IMR-90 (cell line): ENCODE data around the gene ARMH3. TPM values are rescaled to one million over a fixed set of nuclear protein-coding genes. Genes with fewer than 3 reads are reported as not detected.

Source experiments
- ATAC-seq: fragments of 200-7000 bp; cut with Tn5 transposase; 2 replicates; pipeline ENCODE4 v1.9.1; 2020; ENCODE audit warnings: low read depth, mild to moderate bottlenecking, moderate library complexity
- BruUV-seq: library from RNA; stranded (reverse); fragments of 400-500 nt; replicated peaks from 2 replicates; lab custom pipeline; 2021; lab: Mats Ljungman, UMichigan
- CTCF ChIA-PET: fragments of 300-600 bp; formaldehyde crosslinking; extraction: SDS; loops from one replicate; lab custom pipeline; 2021; ENCODE audit warnings: antibody characterized with exemption; lab: Yijun Ruan, JAX
- POLR2A ChIA-PET: fragments of 300-600 bp; sonication (Branson Sonifier 250); formaldehyde crosslinking; loops from one replicate; lab custom pipeline; 2022; ENCODE audit warnings: antibody characterized with exemption; ENCODE audit not compliant: unreplicated experiment; lab: Charles Lee
- DNase-seq: peaks from one replicate; pipeline ENCODE4 v3.0.0; 2013
- H2AFZ ChIP-seq: replicated peaks from 2 replicates; pipeline ENCODE3; 2013; ENCODE audit warnings: low read length, mild to moderate bottlenecking; ENCODE audit not compliant: poor library complexity
- H2AK5ac ChIP-seq: 2 replicates; pipeline ENCODE4 v1.6.1; 2013; ENCODE audit warnings: low read depth, low read length, inconsistent platforms
- H2AK9ac ChIP-seq: replicated peaks from 2 replicates; pipeline ENCODE3; 2013; ENCODE audit warnings: mild to moderate bottlenecking, low read depth, low read length, moderate library complexity; ENCODE audit not compliant: poor library complexity
- H2BK120ac ChIP-seq: 2 replicates; pipeline ENCODE4 v1.6.1; 2013; ENCODE audit warnings: low read depth, low read length, inconsistent platforms
- H2BK15ac ChIP-seq: 3 replicates; pipeline ENCODE4 v1.6.1; 2013; ENCODE audit warnings: low read depth, low read length, inconsistent platforms
- H2BK20ac ChIP-seq: 2 replicates; pipeline ENCODE4 v1.6.1; 2013; ENCODE audit warnings: low read depth, mild to moderate bottlenecking, inconsistent platforms, low read length, moderate library complexity
- H2BK5ac ChIP-seq: 2 replicates; pipeline ENCODE4 v1.6.1; 2013; ENCODE audit warnings: mild to moderate bottlenecking, low read depth, low read length, inconsistent platforms; ENCODE audit not compliant: poor library complexity, severe bottlenecking
- H3K14ac ChIP-seq: replicated peaks from 2 replicates; pipeline ENCODE4 v1.6.1; 2013; ENCODE audit warnings: low read depth, low read length, inconsistent platforms
- H3K18ac ChIP-seq: 2 replicates; pipeline ENCODE4 v1.6.1; 2013; ENCODE audit warnings: low read depth, low read length, control low read depth
- H3K23ac ChIP-seq: 2 replicates; pipeline ENCODE4 v1.6.1; 2013; ENCODE audit warnings: low read depth, low read length, inconsistent platforms
- H3K27ac ChIP-seq: 2 replicates; pipeline ENCODE4 v1.5.1; 2013; ENCODE audit warnings: mild to moderate bottlenecking, control low read depth, low read length; ENCODE audit not compliant: insufficient read depth
- H3K27me3 ChIP-seq: 2 replicates; pipeline ENCODE4 v1.6.1; 2013; ENCODE audit warnings: low read length; ENCODE audit not compliant: control insufficient read depth, insufficient read depth
- H3K36me3 ChIP-seq: 2 replicates; pipeline ENCODE4 v1.6.1; 2013; ENCODE audit warnings: low read length, mixed read lengths; ENCODE audit not compliant: control insufficient read depth, insufficient read depth
- H3K4ac ChIP-seq: 2 replicates; pipeline ENCODE4 v1.6.1; 2013; ENCODE audit warnings: low read depth, low read length, inconsistent platforms
- H3K4me1 ChIP-seq: 2 replicates; pipeline ENCODE4 v1.6.1; 2013; ENCODE audit warnings: low read length, mixed read lengths; ENCODE audit not compliant: control insufficient read depth, insufficient read depth
- H3K4me2 ChIP-seq: 2 replicates; pipeline ENCODE4 v1.6.1; 2013; ENCODE audit warnings: low read depth, mild to moderate bottlenecking, control low read depth, low read length, moderate library complexity
- H3K4me3 ChIP-seq: 2 replicates; pipeline ENCODE4 v1.5.1; 2013; ENCODE audit warnings: low read depth, mild to moderate bottlenecking, control low read depth, low read length, moderate library complexity; ENCODE audit not compliant: insufficient read depth
- H3K56ac ChIP-seq: 2 replicates; pipeline ENCODE4 v1.6.1; 2013; ENCODE audit warnings: low read length, inconsistent platforms; ENCODE audit not compliant: insufficient read depth; ENCODE audit errors: extremely low read depth
- H3K79me1 ChIP-seq, 2 experiments: 2 replicates each; pipeline ENCODE4 v1.6.1; 2013; ENCODE audit warnings: low read length in 2 of 2, inconsistent platforms in 1 of 2, low read depth in 1 of 2
- H3K9ac ChIP-seq: 2 replicates; pipeline ENCODE4 v1.6.1; 2013; ENCODE audit warnings: low read depth, low read length, control low read depth
- H3K9me1 ChIP-seq: 2 replicates; pipeline ENCODE4 v1.6.1; 2013; ENCODE audit warnings: low read length, inconsistent platforms; ENCODE audit not compliant: insufficient read depth
- H3K9me3 ChIP-seq: 2 replicates; pipeline ENCODE4 v1.6.1; 2013; ENCODE audit warnings: low read length; ENCODE audit not compliant: control insufficient read depth, insufficient read depth
- H4K20me1 ChIP-seq: 2 replicates; pipeline ENCODE4 v1.6.1; 2013; ENCODE audit warnings: low read length, inconsistent platforms; ENCODE audit not compliant: insufficient read depth
- H4K5ac ChIP-seq: 2 replicates; pipeline ENCODE4 v1.6.1; 2013; ENCODE audit warnings: mild to moderate bottlenecking, low read depth, low read length, control low read depth
- H4K8ac ChIP-seq, 2 experiments: 2 replicates each; pipeline ENCODE4 v1.6.1; 2013; ENCODE audit warnings: low read depth in 2 of 2, low read length in 2 of 2, control low read depth in 1 of 2, inconsistent platforms in 1 of 2
- H4K91ac ChIP-seq: 2 replicates; pipeline ENCODE4 v1.6.1; 2013; ENCODE audit warnings: low read depth, low read length, inconsistent platforms; ENCODE audit not compliant: insufficient read depth
- CEBPB ChIP-seq: IDR thresholded peaks from 2 replicates; pipeline ENCODE4 v1.6.1; 2012; ENCODE audit warnings: low read depth, low read length, improper control_type of control experiment
- POLR2A ChIP-seq: IDR thresholded peaks from 2 replicates; pipeline ENCODE4 v1.6.1; 2012; ENCODE audit warnings: mild to moderate bottlenecking, low read depth, low read length
- WGBS, 2 experiments: methylation state at CpG; one replicate each; pipeline versions ENCODE4 v1.1.5 to v1.1.7; 2013; ENCODE audit warnings: missing lambda C conversion rate in 2 of 2; ENCODE audit not compliant: insufficient read length in 1 of 2; ENCODE audit errors: extremely low coverage in 2 of 2; 5-methylcytosine and 5-hydroxymethylcytosine counted together
- dilution Hi-C: fragments of 300-500 bp; cut with HindIII; formaldehyde crosslinking; loops from one replicate; pipeline ENCODE4 v1.14.3; 2018; ENCODE audit warnings: low sequenced_read_pairs; ENCODE audit not compliant: unreplicated experiment
- in situ Hi-C: fragments of 300-500 bp; cut with MboI; formaldehyde crosslinking; loops from 3 replicates; pipeline ENCODE4 v1.14.3; 2019; ENCODE audit warnings: low sequenced_read_pairs, inconsistent platforms, mixed read lengths
- intact Hi-C: fragments of 100-400 bp; cut with micrococcal nuclease; formaldehyde crosslinking; loops from 2 replicates; pipeline ENCODE4 v1.10.0; 2022
- polyA plus RNA-seq, 3 experiments: library from polyadenylated mRNA; depleted of rRNA; stranded (reverse); fragments of >200 nt; gene quantifications; 2 replicates each; pipeline ENCODE4 v1.2.3, GENCODE V29; 2012; ENCODE audit warnings: low replicate concordance in 1 of 3
- total RNA-seq: library from RNA; depleted of rRNA; stranded (reverse); fragments of >200 nt; gene quantifications from 2 replicates; pipeline ENCODE4 v1.2.3, GENCODE V29; 2012

ARMH3 gene
- total and polyA plus RNA-seq, 2 of the 4 experiments (the other 2 are of a cell fraction): 12.1 to 13.1 TPM

GRCh38 chr10:101816376-101816775 is 239.6 kb downstream of the ARMH3 start:
- H3K36me3 ChIP-seq: peaks cover 9% of the 10 kb centered on the region
- 0% methylated on average over 1 of the region's 5 CpGs; no CpG with 5 or more reads in 1 of the 2 experiments for WGBS, 2 experiments
- H2AFZ ChIP-seq: no peak overlapping the region
- ATAC-seq: no peak
- H3K23ac ChIP-seq: peak overlapping the region; percentile 11; the same call in 1 of the 2 replicates
- H3K56ac ChIP-seq: peak overlapping the region; percentile 10; the same call in 1 of the 2 replicates
- H2BK20ac ChIP-seq: no peak overlapping the region
- no peak for TF ChIP-seq CEBPB
- TF ChIP-seq POLR2A: no peak
- no peak overlapping the region for H4K5ac ChIP-seq
- H3K4me3 ChIP-seq: peak overlapping the region; percentile 70
- H3K9me1 ChIP-seq: peaks cover 10% of the 10 kb centered on the region; the same call in 1 of the 2 replicates
- no peak overlapping the region for H2BK120ac ChIP-seq
- H2AK9ac ChIP-seq: no peak overlapping the region
- no peak for DNase-seq
- no peak overlapping the region for H2BK5ac ChIP-seq
- TSS peak; percentile 2 for BruUV-seq
- H3K79me1 ChIP-seq: peaks cover 0 to 26% of the 10 kb centered on the region in 2 experiments
- no peak overlapping the region for H2AK5ac ChIP-seq
- H4K8ac ChIP-seq: no peak overlapping the region
- in situ Hi-C loops (loop anchor here (25.0 kb wide), 1 partner anchor 879 kb away; no protein-coding TSS in a partner anchor), dilution Hi-C loops (no loop called here), intact Hi-C loops (no loop called here)
- ChIA-PET POLR2A (interaction anchor here (0.7 kb wide), 1 partner anchor 123 kb away, joined by 9 read pairs; no protein-coding TSS in a partner anchor), CTCF (interaction anchor here (0.9 kb wide), 1 partner anchor 24 kb away, joined by 5 read pairs; no protein-coding TSS in a partner anchor)
- H3K27ac ChIP-seq: no peak overlapping the region
- H3K9ac ChIP-seq: peak overlapping the region; percentile 95
- H3K4me2 ChIP-seq: peak overlapping the region; percentile 90; the same call in 1 of the 2 replicates
- peaks cover 67% of the 10 kb centered on the region for H4K20me1 ChIP-seq
- peaks cover 6% of the 10 kb centered on the region for H3K4me1 ChIP-seq
- no peaks in the 10 kb centered on the region for H3K27me3 ChIP-seq
- peak overlapping the region; percentile 29; the same call in 1 of the 2 replicates for H3K14ac ChIP-seq
- no peak overlapping the region for H2BK15ac ChIP-seq
- H3K4ac ChIP-seq: no peak overlapping the region
- H3K9me3 ChIP-seq: no peaks in the 10 kb centered on the region
- no peak overlapping the region for H3K18ac ChIP-seq
- no peak overlapping the region for H4K91ac ChIP-seq
